ENCODE results near the gene PLCB2.

DNA sequence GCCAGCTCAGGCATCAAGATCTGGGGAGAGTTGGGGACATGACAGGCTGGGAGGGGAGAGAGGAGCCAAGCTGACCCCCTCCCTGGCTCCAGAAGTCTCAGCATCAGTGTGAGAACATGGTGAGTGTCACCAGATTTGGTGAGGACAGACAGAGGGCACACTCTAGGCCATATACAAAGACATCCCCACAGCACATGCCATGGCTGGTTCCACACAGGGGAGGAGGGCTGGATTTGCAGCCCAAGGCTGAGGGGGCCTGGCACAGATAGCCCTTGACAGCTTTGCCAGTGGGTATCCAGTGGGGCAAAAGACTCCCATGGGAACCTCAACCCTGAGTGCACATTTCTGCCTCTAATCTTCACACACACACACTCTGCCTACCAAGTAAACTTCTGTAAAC is 14.7 kb downstream of the PLCB2 start:
- TF ChIP-seq, protein P1, sequence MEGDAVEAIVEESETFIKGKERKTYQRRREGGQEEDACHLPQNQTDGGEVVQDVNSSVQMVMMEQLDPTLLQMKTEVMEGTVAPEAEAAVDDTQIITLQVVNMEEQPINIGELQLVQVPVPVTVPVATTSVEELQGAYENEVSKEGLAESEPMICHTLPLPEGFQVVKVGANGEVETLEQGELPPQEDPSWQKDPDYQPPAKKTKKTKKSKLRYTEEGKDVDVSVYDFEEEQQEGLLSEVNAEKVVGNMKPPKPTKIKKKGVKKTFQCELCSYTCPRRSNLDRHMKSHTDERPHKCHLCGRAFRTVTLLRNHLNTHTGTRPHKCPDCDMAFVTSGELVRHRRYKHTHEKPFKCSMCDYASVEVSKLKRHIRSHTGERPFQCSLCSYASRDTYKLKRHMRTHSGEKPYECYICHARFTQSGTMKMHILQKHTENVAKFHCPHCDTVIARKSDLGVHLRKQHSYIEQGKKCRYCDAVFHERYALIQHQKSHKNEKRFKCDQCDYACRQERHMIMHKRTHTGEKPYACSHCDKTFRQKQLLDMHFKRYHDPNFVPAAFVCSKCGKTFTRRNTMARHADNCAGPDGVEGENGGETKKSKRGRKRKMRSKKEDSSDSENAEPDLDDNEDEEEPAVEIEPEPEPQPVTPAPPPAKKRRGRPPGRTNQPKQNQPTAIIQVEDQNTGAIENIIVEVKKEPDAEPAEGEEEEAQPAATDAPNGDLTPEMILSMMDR (IDR thresholded peaks at IDR 0.05): no peak
- no peak for TF ChIP-seq EZH2 (IDR thresholded peaks at IDR 0.05; ENCODE audit: borderline replicate concordance, insufficient read depth, low read depth, low read length, poor library complexity, severe bottlenecking)
